Endodermal cell (in vitro differentiated cells): ENCODE measurements around the gene METTL23. TPM values are rescaled to one million over a fixed set of nuclear protein-coding genes. Genes with fewer than 3 reads are reported as not detected.

ENCODE experiments used
- DNase-seq: peaks from one replicate; pipeline ENCODE4 v3.0.0-alpha.2; 2017
- H3K27ac ChIP-seq: 2 replicates; pipeline ENCODE4 v1.5.1; 2013; ENCODE audit warnings: mild to moderate bottlenecking, low read depth, low read length, moderate library complexity
- H3K27me3 ChIP-seq: 2 replicates; pipeline ENCODE4 v1.6.1; 2013; ENCODE audit warnings: mild to moderate bottlenecking, low read length, moderate library complexity; ENCODE audit not compliant: insufficient read depth, control insufficient read depth, poor library complexity, severe bottlenecking
- H3K36me3 ChIP-seq: 2 replicates; pipeline ENCODE4 v1.7.0; 2013; ENCODE audit warnings: mild to moderate bottlenecking, low read length, moderate library complexity; ENCODE audit not compliant: control insufficient read depth, insufficient read depth
- H3K4me1 ChIP-seq: one replicate; pipeline ENCODE4 v1.7.0; 2013; ENCODE audit warnings: low read length; ENCODE audit not compliant: control insufficient read depth, insufficient read depth
- H3K4me3 ChIP-seq: 2 replicates; pipeline ENCODE4 v1.5.1; 2013; ENCODE audit warnings: mild to moderate bottlenecking, low read length, moderate library complexity
- H3K9ac ChIP-seq: 2 replicates; pipeline ENCODE4 v1.6.1; 2013; ENCODE audit warnings: mild to moderate bottlenecking, low read length, moderate library complexity; ENCODE audit not compliant: poor library complexity, severe bottlenecking; ENCODE audit errors: extremely low read depth
- H3K9me3 ChIP-seq: 2 replicates; pipeline ENCODE4 v1.6.1; 2013; ENCODE audit warnings: mild to moderate bottlenecking, low read length, moderate library complexity; ENCODE audit not compliant: control insufficient read depth
- H3K27ac Mint-ChIP-seq: 2 replicates; pipeline ENCODE4 v1.8.0; 2020; ENCODE audit warnings: mixed read lengths
- H3K27me3 Mint-ChIP-seq: 2 replicates; pipeline ENCODE4 v1.8.0; 2021; ENCODE audit warnings: mild to moderate bottlenecking, mixed read lengths; ENCODE audit not compliant: insufficient read depth
- H3K36me3 Mint-ChIP-seq: 2 replicates; pipeline ENCODE4 v1.8.0; 2020; ENCODE audit warnings: low read depth, mixed read lengths
- H3K4me1 Mint-ChIP-seq: 2 replicates; pipeline ENCODE4 v1.8.0; 2020; ENCODE audit warnings: mixed read lengths
- H3K4me3 Mint-ChIP-seq: 2 replicates; pipeline ENCODE4 v1.8.0; 2020; ENCODE audit warnings: mild to moderate bottlenecking, moderate library complexity, mixed read lengths
- H3K9me3 Mint-ChIP-seq: 2 replicates; pipeline ENCODE4 v1.8.0; 2020; ENCODE audit warnings: mild to moderate bottlenecking, mixed read lengths
- WGBS, 2 experiments: methylation state at CpG; one replicate each; pipeline versions ENCODE4 v1.1.5 to v1.1.7; 2013; ENCODE audit warnings: missing lambda C conversion rate in 2 of 2, mixed read lengths in 1 of 2; ENCODE audit not compliant: insufficient coverage in 1 of 2, insufficient read length in 1 of 2; 5-methylcytosine and 5-hydroxymethylcytosine counted together
- total RNA-seq, 2 donors: library from RNA; stranded (reverse); fragmentation: NEBNext Ultra II Directional in 1 of 2; extraction: Animal tissue kit (Norgen Biotek cat#: 25700) in 1 of 2; gene quantifications; 2 replicates in 1 of 2; 3 replicates in 1 of 2; pipeline ENCODE4 v1.2.1, GENCODE V29; 2021
- TF ChIP-seq, protein P1 (sequence below): fragments of 200-600 bp; sonication (generic); conservative IDR thresholded peaks from 2 replicates; pipeline ENCODE4 v1.5.0; 2021; ENCODE audit warnings: antibody characterized with exemption, mild to moderate bottlenecking

METTL23 gene
- total RNA-seq, 2 donors from 2014 or later: 31.3 to 39.9 TPM

- WGBS, 2 experiments: 89 to 91% methylated on average over 3 to 5 of the region's 5 CpGs
These were observed 12.3 kb upstream of the METTL23 start for GRCh38 chr17:76714336-76714735.

GRCh38 chr17:76714822-76715495 is 11.7 kb upstream of the METTL23 start:
- 37% methylated on average over 4 of the region's 4 CpGs; no CpG with 5 or more reads in 1 of the 2 experiments for WGBS, 2 experiments
- Histone ChIP-seq H3K4me3 (no peak overlapping the region), H3K4me1 (peaks cover 7% of the 10 kb centered on the region), H3K9me3 (no peaks in the 10 kb centered on the region), H3K27me3 (no peaks in the 10 kb centered on the region), H3K9ac (no peak overlapping the region), H3K36me3 (peaks cover 60% of the 10 kb centered on the region), H3K27ac (no peak overlapping the region)
- peaks cover 37% of the 10 kb centered on the region for H3K36me3 Mint-ChIP-seq
- H3K27ac Mint-ChIP-seq: no peak overlapping the region
- H3K27me3 Mint-ChIP-seq: no peaks in the 10 kb centered on the region
- TF ChIP-seq, protein P1, sequence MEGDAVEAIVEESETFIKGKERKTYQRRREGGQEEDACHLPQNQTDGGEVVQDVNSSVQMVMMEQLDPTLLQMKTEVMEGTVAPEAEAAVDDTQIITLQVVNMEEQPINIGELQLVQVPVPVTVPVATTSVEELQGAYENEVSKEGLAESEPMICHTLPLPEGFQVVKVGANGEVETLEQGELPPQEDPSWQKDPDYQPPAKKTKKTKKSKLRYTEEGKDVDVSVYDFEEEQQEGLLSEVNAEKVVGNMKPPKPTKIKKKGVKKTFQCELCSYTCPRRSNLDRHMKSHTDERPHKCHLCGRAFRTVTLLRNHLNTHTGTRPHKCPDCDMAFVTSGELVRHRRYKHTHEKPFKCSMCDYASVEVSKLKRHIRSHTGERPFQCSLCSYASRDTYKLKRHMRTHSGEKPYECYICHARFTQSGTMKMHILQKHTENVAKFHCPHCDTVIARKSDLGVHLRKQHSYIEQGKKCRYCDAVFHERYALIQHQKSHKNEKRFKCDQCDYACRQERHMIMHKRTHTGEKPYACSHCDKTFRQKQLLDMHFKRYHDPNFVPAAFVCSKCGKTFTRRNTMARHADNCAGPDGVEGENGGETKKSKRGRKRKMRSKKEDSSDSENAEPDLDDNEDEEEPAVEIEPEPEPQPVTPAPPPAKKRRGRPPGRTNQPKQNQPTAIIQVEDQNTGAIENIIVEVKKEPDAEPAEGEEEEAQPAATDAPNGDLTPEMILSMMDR: peak; percentile 95
- DNase-seq: peak; percentile 93
- H3K4me3 Mint-ChIP-seq: no peak overlapping the region
- H3K4me1 Mint-ChIP-seq: peaks cover 7% of the 10 kb centered on the region
- H3K9me3 Mint-ChIP-seq: no peaks in the 10 kb centered on the region

More at GRCh38 chr17:76714336-76714735, 12.3 kb upstream of the METTL23 start:
- Mint-ChIP-seq H3K4me1 (peaks cover 13% of the 10 kb centered on the region), H3K4me3 (no peak overlapping the region), H3K27me3 (peaks cover 4% of the 10 kb centered on the region), H3K9me3 (no peaks in the 10 kb centered on the region), H3K27ac (no peak overlapping the region), H3K36me3 (peaks cover 32% of the 10 kb centered on the region)
- Histone ChIP-seq H3K4me1 (peaks cover 10% of the 10 kb centered on the region), H3K9ac (no peak overlapping the region), H3K36me3 (peaks cover 54% of the 10 kb centered on the region), H3K9me3 (no peaks in the 10 kb centered on the region), H3K27ac (no peak overlapping the region), H3K27me3 (no peaks in the 10 kb centered on the region), H3K4me3 (no peak overlapping the region)
- TF ChIP-seq, protein P1: no peak
- DNase-seq: no peak

DNA sequence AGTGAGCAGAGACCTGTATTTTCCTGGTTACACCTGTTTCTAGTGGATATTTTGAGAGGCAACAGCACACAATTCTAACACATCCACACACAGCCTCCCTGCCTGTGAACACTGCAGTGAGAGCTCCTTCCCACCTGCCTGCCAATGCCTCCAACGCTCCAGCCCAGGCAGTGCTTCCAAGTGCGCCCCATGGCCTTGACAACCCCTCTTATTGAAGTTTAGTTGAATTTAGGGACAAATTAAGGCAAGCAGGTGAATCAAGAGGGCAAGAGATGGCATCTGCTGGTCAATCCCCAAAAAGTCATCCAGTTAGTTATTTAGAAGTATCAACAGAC is 11.2 kb upstream of the METTL23 start:
- Histone ChIP-seq H3K4me3 (no peak overlapping the region), H3K9me3 (no peaks in the 10 kb centered on the region), H3K9ac (no peak overlapping the region), H3K36me3 (peaks cover 65% of the 10 kb centered on the region), H3K27ac (no peak overlapping the region), H3K27me3 (no peaks in the 10 kb centered on the region), H3K4me1 (peaks cover 7% of the 10 kb centered on the region)
- Mint-ChIP-seq H3K4me3 (no peak overlapping the region), H3K4me1 (peaks cover 6% of the 10 kb centered on the region), H3K27me3 (no peaks in the 10 kb centered on the region), H3K36me3 (peaks cover 42% of the 10 kb centered on the region), H3K27ac (no peak overlapping the region), H3K9me3 (no peaks in the 10 kb centered on the region)
- DNase-seq: no peak
- TF ChIP-seq, protein P1: no peak
- 91 to 100% methylated on average over 2 of the region's 2 CpGs for WGBS, 2 experiments
